A673 (cell line): ENCODE results near the gene ADCY5.

Experiments
- EZH2 ChIP-seq: fragments of 200-600 bp; sonication (generic); IDR thresholded peaks from 2 replicates; pipeline ENCODE4 v1.6.1; 2017; ENCODE audit warnings: borderline replicate concordance, low read depth, mild to moderate bottlenecking, mixed read lengths, antibody characterized with exemption, low read length; ENCODE audit not compliant: poor library complexity, severe bottlenecking
- TF ChIP-seq, protein P1 (sequence below): fragments of 300-800, 200-600 bp; sonication (generic); conservative IDR thresholded peaks from 2 replicates; pipeline ENCODE4 v1.5.1; 2017; ENCODE audit warnings: low read depth, mild to moderate bottlenecking, antibody characterized with exemption, low read length, moderate library complexity, mixed read lengths

DNA sequence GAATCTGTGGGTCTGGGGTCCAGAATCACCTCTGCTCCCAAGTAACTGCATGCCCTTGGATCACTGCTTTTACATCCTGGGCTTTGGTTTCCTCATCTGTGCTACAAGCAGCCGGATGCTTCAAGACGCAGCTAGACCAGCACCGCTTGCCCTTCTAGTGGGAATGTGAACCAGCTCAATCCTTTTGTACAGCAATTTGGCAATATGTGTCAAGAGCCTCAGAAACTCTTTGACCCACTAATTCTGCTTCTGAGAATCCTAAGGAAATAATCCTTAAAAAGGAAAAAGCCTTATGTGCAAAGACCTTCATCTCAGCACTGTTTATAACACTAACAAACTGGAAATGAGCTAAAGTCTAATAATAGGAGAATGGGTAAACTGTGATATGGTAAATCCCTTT, 48.7 kb downstream of the ADCY5 start:
- TF ChIP-seq, protein P1, sequence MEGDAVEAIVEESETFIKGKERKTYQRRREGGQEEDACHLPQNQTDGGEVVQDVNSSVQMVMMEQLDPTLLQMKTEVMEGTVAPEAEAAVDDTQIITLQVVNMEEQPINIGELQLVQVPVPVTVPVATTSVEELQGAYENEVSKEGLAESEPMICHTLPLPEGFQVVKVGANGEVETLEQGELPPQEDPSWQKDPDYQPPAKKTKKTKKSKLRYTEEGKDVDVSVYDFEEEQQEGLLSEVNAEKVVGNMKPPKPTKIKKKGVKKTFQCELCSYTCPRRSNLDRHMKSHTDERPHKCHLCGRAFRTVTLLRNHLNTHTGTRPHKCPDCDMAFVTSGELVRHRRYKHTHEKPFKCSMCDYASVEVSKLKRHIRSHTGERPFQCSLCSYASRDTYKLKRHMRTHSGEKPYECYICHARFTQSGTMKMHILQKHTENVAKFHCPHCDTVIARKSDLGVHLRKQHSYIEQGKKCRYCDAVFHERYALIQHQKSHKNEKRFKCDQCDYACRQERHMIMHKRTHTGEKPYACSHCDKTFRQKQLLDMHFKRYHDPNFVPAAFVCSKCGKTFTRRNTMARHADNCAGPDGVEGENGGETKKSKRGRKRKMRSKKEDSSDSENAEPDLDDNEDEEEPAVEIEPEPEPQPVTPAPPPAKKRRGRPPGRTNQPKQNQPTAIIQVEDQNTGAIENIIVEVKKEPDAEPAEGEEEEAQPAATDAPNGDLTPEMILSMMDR = no peak
- no peak for TF ChIP-seq EZH2
